Gastrocnemius medialis (tissue), 4 donors: Measurements from ENCODE around the gene TSHR. TPM values are rescaled to one million over a fixed set of nuclear protein-coding genes. Genes with fewer than 3 reads are reported as not detected.

ENCODE experiments used
- ATAC-seq, 2 donors: fragments of 150-250 bp; one replicate each; pipeline ENCODE4 v1.9.1; 2016
- DNase-seq, 2 donors: peaks; one replicate each; pipeline ENCODE4 v3.0.0-alpha.2; 2019
- H3K27ac ChIP-seq, 4 donors: fragments of 200-600 bp; sonication (generic); 1 replicate in 1 of 4; 2 replicates in 3 of 4; pipeline ENCODE4 v1.5.1; 2016 to 2018; ENCODE audit warnings: mild to moderate bottlenecking in 2 of 4, moderate library complexity in 1 of 4
- H3K27me3 ChIP-seq, 3 donors: fragments of 200-600 bp; sonication (generic) in 2 of 3; 1 replicate in 1 of 3; 2 replicates in 2 of 3; pipeline versions ENCODE4 v1.5.1 to v1.6.0; 2016 to 2019; ENCODE audit warnings: mild to moderate bottlenecking in 1 of 3, moderate library complexity in 1 of 3
- H3K36me3 ChIP-seq, 2 donors: fragments of 200-600 bp; sonication (generic) in 1 of 2; one replicate each; pipeline ENCODE4 v1.5.1; 2017 to 2018
- H3K4me1 ChIP-seq, 2 donors: fragments of 200-600 bp; sonication (generic) in 1 of 2; one replicate each; pipeline ENCODE4 v1.5.1; 2016 to 2017; ENCODE audit warnings: mild to moderate bottlenecking in 2 of 2
- H3K4me3 ChIP-seq, 4 donors: fragments of 200-600 bp; sonication (generic) in 3 of 4; 1 replicate in 1 of 4; 2 replicates in 3 of 4; pipeline ENCODE4 v1.5.1; 2016 to 2019; ENCODE audit warnings: mild to moderate bottlenecking in 2 of 4
- H3K9me3 ChIP-seq, 3 donors: fragments of 200-600 bp; sonication (generic) in 2 of 3; 1 replicate in 1 of 3; 2 replicates in 2 of 3; pipeline ENCODE4 v1.5.1; 2016 to 2019
- CTCF ChIP-seq, 5 experiments: fragments of 450-650 bp in 3 of 5; fragments of 200-600 bp in 2 of 5; sonication (generic) in 2 of 5; IDR thresholded peaks in 4 of 5; conservative IDR thresholded peaks in 1 of 5; 1 replicate in 4 of 5; 2 replicates in 1 of 5; pipeline ENCODE4 v1.5.1; 2016 to 2019; ENCODE audit warnings: antibody characterized with exemption in 5 of 5, mild to moderate bottlenecking in 3 of 5, moderate library complexity in 3 of 5
- POLR2A ChIP-seq, 2 donors: fragments of 450-650 bp; IDR thresholded peaks; one replicate each; pipeline ENCODE4 v1.6.1; 2017; ENCODE audit warnings: antibody characterized with exemption in 2 of 2, mild to moderate bottlenecking in 2 of 2, moderate library complexity in 2 of 2
- in situ Hi-C, 4 donors: fragments of 200-750 bp; cut with MboI; loops; one replicate each; pipeline versions ENCODE4 v1.15.0 to v1.8.0; 2017; ENCODE audit warnings: low sequenced_read_pairs in 4 of 4
- intact Hi-C: fragments of 100-400 bp; cut with DNase I; formaldehyde crosslinking; loops from one replicate; pipeline ENCODE4 v1.15.1; 2023; ENCODE audit warnings: low total_unique reads
- total RNA-seq, 4 donors: library from RNA; depleted of rRNA; stranded (reverse); fragments of >200 nt; gene quantifications; one replicate each; pipeline versions ENCODE4 v1.1.0 to v1.2.3, GENCODE V29; 2016

Gene TSHR
- total RNA-seq, 4 donors from 2014 or later = not detected

GRCh38 chr14:80982711-80983110 is 27.3 kb downstream of the TSHR start:
- no peaks in the 10 kb centered on the region for H3K36me3 ChIP-seq
- H3K27ac ChIP-seq = no peak overlapping the region
- DNase-seq (no peak), ATAC-seq (no peak)
- no peaks in the 10 kb centered on the region for H3K27me3 ChIP-seq
- in situ Hi-C loops (loop anchor here (25.0 kb wide), 1 partner anchor 480 kb away; no protein-coding TSS in a partner anchor), intact Hi-C loops (no loop called here)
- H3K4me1 ChIP-seq = no peaks in the 10 kb centered on the region
- no peaks in the 10 kb centered on the region for H3K9me3 ChIP-seq
- no peak for TF ChIP-seq POLR2A (IDR thresholded peaks at IDR 0.05)
- TF ChIP-seq CTCF (IDR thresholded peaks at IDR 0.05 in 4 of 5, conservative IDR thresholded peaks at IDR 0.05 in 1 of 5) = no peak
- no peak overlapping the region for H3K4me3 ChIP-seq

GRCh38 chr14:80987235-80988032 is 32.0 kb downstream of the TSHR start:
- ATAC-seq = peak; percentile 83 to 91
- peak; percentile 82 to 91 (median 88) for TF ChIP-seq CTCF (IDR thresholded peaks at IDR 0.05 in 4 of 5, conservative IDR thresholded peaks at IDR 0.05 in 1 of 5)
- no peak for TF ChIP-seq POLR2A (IDR thresholded peaks at IDR 0.05)
- Histone ChIP-seq H3K4me1 (no peaks in the 10 kb centered on the region), H3K9me3 (no peaks in the 10 kb centered on the region), H3K4me3 (no peak overlapping the region), H3K36me3 (no peaks in the 10 kb centered on the region), H3K27me3 (no peaks in the 10 kb centered on the region), H3K27ac (no peak overlapping the region)
- peak; percentile 36 to 42 for DNase-seq
- in situ Hi-C loops (loop anchor here (5.0 to 25.0 kb wide), 2 partner anchors 35 to 475 kb away; no protein-coding TSS in a partner anchor), intact Hi-C loops (loop anchor here (1.0 kb wide), 1 partner anchor 33 kb away; no protein-coding TSS in a partner anchor)

- no peaks in the 10 kb centered on the region for H3K36me3 ChIP-seq
- TF ChIP-seq CTCF (IDR thresholded peaks at IDR 0.05 in 4 of 5, conservative IDR thresholded peaks at IDR 0.05 in 1 of 5) (no peak), POLR2A (IDR thresholded peaks at IDR 0.05) (no peak)
- no peaks in the 10 kb centered on the region for H3K4me1 ChIP-seq
- no peaks in the 10 kb centered on the region for H3K9me3 ChIP-seq
- H3K27me3 ChIP-seq = no peaks in the 10 kb centered on the region
- intact Hi-C loops (no loop called here), in situ Hi-C loops (loop anchor here (5.0 to 25.0 kb wide), 2 partner anchors 36 to 474 kb away; no protein-coding TSS in a partner anchor)
- H3K4me3 ChIP-seq = no peak overlapping the region
- no peak for ATAC-seq
- H3K27ac ChIP-seq = no peak overlapping the region
- DNase-seq = no peak
These were observed 32.8 kb downstream of the TSHR start for GRCh38 chr14:80988192-80988591.

- intact Hi-C loops = no loop called here
- Histone ChIP-seq H3K4me3 (no peak overlapping the region), H3K27me3 (no peaks in the 10 kb centered on the region), H3K4me1 (no peaks in the 10 kb centered on the region), H3K36me3 (no peaks in the 10 kb centered on the region), H3K9me3 (no peaks in the 10 kb centered on the region), H3K27ac (no peak overlapping the region)
- in situ Hi-C loops = loop anchor here (5.0 to 25.0 kb wide), 2 partner anchors 37 to 473 kb away; no protein-coding TSS in a partner anchor
- ATAC-seq = no peak
- TF ChIP-seq CTCF (IDR thresholded peaks at IDR 0.05 in 4 of 5, conservative IDR thresholded peaks at IDR 0.05 in 1 of 5) = no peak
- TF ChIP-seq POLR2A (IDR thresholded peaks at IDR 0.05) = no peak
- no peak for DNase-seq
These were observed 33.5 kb downstream of the TSHR start for GRCh38 chr14:80988735-80989429.
